ENCODE data around the gene RYR1.

DNA sequence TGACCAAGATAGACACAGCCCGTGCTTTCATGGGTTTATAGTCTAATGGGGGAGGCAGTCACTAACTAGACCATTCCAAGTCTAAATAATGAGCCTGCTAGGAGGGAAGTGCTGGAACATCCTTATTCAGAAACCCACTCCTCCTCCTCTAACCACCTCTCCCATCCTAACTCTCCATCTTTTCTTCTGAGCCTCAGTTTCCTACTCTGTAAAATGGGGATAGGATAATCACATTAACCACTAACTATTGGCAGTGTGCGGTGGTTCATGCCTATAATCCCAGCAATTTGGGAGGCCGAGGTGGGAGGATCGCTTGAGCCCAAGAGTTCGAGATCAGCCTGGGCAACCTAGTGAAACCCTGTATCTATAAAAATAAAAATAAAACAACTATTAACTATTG lies 115.6 kb downstream of the RYR1 start:
- TF ChIP-seq EZH2phosphoT487 (IDR thresholded peaks at IDR 0.05; ENCODE audit: insufficient read depth, low read depth) (no peak), EZH2 (IDR thresholded peaks at IDR 0.05; ENCODE audit: insufficient read depth, poor library complexity, severe bottlenecking) (no peak)

Data from GM23248 (cell line).